ENCODE results near the gene CXorf65.

The CXorf65 gene

GRCh38 chrX:71060127-71060526 is 46.4 kb downstream of the CXorf65 start:
- no peak for DNase-seq (ENCODE audit: low spot score)

- no peak for DNase-seq (ENCODE audit: low spot score)
These were observed 48.6 kb downstream of the CXorf65 start for GRCh38 chrX:71057848-71058530.

GRCh38 chrX:71056867-71057266 is 49.7 kb downstream of the CXorf65 start:
- DNase-seq (ENCODE audit: low spot score), result no peak

Measured in HuH-7 (cell line).